ENCODE data around the gene SCPEP1.

DNA sequence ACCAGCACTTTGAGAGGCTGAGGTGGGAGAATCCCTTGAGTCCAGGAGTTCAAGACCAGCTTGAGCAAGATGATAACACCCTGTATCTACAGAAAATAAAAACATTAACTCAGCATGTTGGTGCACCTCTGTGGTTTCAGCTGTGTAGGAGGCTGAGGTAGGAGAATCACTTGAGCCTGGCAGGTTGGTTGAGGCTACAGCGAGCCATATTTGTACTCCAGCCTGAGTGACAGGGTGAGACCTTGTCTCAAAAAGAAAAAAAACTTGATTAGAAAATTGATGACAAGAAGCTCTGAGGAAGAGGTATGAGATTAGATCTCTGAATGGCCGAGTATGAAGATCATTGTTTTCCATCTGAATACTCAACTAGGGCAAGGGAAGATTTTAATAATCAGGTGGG, 31.0 kb downstream of the SCPEP1 start:
- TF ChIP-seq CTCF (conservative IDR thresholded peaks at IDR 0.05 in 1 of 2, IDR thresholded peaks at IDR 0.05 in 1 of 2; ENCODE audit: extremely low read depth in 1 of 2, insufficient read depth in 1 of 2, low read depth in 1 of 2, low read length in 2 of 2) (no peak), EZH2 (IDR thresholded peaks at IDR 0.05; ENCODE audit: borderline replicate concordance, low read length) (no peak)
